GM21825 (cell line): ENCODE results near the gene CCDC157.

Experiments
- ATAC-seq: cut with Tn5 transposase; IDR thresholded peaks from one replicate; pipeline ENCODE4 v1.9.1; 2021; ENCODE audit warnings: mild to moderate bottlenecking, moderate library complexity; ENCODE audit not compliant: unreplicated experiment

Gene CCDC157

DNA sequence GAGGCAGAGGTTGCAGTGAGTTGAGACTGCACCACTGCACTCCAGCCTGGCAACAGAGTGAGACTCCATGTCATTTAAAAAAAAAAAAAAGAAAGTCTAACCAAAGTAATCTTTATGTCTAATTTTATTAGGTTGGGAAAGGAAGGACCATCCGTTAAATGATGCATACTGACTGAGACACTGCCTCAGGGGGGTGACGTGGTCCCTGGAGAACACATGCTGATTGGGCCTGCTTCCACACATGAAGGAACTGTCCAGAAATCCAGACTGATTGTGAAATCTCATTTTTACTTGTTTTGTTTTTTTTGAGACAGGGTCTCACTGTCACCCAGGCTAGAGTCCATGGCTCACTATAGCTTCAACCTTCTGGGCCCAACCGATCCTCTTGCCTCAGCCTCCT, 5.6 kb upstream of the CCDC157 start:
- ATAC-seq: no peak

- ATAC-seq: no peak
Measured at GRCh38 chr22:30354644-30355043, 2.2 kb upstream of the CCDC157 start.

DNA sequence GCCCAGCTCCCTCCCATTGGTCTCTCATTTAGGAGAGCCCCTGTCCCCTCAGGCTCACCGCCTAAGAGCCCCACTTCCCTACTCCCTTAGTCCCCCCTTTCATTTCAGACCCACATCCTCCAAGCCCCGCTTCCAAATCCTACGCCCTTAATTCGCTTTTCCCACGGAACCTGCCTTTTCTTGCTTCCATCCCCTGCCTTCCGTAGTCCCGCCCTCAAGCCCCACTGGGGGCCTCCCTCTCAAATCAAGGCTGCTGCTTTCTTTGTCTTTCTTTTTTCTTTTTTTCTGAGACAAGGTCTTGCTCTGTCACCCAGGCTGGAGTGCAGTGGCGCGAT, 396 bp downstream of the CCDC157 start:
- no peak for ATAC-seq

- ATAC-seq: no peak
Measured at GRCh38 chr22:30357650-30358215, 926 bp downstream of the CCDC157 start.

GRCh38 chr22:30358541-30358940, 1.7 kb downstream of the CCDC157 start:
- ATAC-seq: no peak

- no peak for ATAC-seq
Measured at GRCh38 chr22:30361916-30362650, 5.3 kb downstream of the CCDC157 start.

DNA sequence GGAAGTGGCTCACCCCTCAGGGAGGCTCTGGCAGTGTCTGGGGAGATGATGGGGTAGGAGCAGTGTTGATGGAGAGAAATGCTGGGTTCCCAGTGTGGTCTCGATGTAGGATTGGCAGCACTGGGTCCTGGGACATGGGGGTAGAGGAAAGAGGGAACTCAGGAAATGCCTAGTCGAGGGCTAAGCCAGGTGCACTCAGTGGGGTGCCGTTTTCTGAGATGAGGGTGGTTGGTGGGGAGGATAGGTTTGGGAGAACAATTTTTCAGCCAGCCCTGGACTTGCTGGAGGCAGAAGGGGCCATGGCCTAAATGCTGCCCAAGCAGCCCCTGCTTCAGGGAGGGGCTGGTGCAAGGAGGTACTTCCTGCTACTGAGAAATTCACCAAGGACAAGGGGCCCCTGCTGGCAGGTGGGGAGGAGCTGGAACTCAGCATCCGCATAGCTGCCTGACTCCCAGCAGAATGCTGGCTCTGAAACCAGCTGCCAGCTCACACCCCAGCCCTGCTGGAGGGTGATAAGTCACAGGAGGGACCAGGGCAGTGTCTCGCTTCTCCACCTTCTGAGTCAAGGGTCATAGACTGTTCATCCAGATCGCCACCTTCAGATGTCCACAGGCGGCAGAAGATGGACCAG, 6.0 kb downstream of the CCDC157 start:
- ATAC-seq: no peak

- ATAC-seq: no peak
Measured at GRCh38 chr22:30365891-30366290, 9.1 kb downstream of the CCDC157 start.

GRCh38 chr22:30368420-30368819, 11.6 kb downstream of the CCDC157 start:
- ATAC-seq: no peak

DNA sequence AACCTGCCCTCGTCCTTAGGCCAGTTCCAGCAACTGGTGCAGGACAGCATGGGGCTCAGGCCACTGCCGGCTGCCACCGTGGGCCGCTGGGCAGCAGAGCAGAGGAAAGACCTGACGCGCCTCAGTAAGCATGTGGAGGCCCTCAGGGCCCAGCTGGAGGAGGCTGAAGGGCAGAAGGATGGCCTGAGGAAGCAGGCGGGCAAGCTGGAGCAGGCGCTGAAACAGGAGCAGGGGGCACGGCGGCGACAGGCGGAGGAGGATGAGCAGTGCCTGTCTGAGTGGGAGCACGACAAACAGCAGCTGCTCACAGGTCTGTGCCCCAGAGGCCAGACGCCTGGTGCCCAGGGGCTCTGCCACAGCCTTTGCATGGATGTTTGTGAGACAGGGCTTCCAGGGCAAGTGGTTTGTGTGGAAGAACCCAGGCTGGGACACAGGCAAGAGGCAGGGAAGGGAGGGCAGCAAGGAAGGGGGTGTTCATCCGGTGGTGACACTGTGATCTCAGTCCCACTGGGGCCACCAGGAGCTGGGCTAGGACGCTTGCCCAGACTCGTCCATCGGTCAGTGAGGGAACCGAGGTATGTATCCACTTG, 13.9 kb downstream of the CCDC157 start:
- ATAC-seq: no peak

DNA sequence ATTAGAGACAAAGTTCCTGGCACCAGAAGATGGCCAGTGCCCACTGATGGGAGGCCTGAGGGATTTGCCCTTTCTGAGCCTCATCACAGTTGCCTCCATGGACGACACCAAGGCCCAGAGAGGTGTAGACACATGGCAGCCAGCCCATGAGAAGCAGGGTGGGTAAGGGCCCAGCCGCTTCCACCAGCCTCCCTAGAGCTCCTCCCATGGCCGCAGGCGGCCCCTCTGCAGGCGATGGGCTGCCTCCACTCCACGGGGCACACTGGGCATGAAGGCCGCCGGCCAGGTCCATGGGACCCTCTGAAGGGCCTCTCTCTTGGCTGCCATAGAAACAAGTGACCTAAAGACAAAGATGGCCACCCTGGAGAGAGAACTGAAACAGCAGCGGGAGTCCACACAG, 14.5 kb downstream of the CCDC157 start:
- ATAC-seq: no peak

DNA sequence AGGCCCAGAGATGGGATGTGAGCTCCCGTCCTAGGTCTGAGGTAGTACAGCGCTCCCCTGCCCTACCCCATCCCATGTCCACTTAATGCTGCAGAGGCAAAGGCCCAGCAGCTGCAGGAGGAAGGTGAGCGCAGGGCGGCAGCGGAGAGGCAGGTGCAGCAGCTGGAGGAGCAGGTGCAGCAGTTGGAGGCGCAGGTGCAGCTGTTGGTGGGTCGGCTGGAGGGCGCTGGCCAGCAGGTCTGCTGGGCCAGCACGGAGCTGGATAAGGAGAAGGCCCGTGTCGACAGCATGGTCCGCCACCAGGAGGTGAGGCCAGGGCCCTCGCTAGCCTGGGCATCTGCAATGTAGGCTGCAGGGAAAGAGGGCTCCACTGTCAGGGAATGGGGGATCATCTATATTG, 15.2 kb downstream of the CCDC157 start:
- no peak for ATAC-seq

GRCh38 chr22:30372915-30373314, 16.1 kb downstream of the CCDC157 start:
- no peak for ATAC-seq

DNA sequence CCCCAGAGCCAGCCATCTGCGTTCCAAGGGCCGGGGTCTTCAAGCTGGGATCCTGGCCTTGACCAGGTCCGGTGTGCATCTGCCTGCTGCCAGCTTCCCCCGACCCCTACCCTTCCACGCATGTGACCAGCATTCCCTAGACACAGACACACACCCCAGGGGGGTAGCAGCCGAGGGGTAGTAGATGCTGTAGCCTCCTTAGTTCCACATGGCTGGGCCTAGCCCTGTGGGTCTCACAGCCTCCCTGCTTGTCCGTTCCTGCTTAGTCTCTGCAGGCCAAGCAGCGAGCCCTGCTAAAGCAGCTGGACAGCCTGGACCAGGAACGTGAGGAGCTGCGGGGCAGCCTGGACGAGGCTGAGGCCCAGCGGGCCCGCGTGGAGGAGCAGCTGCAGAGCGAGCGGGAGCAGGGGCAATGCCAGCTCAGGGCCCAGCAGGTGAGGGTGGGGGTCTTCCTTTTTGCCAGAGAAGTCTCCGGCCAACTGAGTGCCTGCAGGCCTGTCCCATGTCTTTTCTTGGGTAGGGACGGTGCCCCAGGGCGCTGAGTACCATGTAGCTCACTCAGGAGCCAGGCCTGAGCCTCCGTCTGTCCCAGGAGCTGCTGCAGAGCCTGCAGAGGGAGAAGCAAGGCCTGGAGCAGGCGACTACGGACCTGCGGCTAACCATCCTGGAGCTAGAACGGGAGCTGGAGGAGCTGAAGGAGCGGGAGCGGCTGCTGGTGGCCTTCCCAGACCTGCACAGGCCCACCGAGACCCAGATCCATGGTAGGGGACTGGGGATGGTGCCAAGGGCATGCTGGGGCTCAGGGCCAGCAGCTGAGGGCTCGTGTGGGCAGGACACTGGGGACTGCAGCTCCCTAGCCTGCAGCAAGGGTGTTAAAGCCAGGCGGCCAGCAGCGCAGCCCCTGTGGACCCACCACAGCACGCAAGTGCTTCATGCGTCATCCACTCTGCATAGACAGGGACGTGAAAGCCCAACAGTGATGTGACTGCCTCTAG, 16.8 kb downstream of the CCDC157 start:
- ATAC-seq: no peak

DNA sequence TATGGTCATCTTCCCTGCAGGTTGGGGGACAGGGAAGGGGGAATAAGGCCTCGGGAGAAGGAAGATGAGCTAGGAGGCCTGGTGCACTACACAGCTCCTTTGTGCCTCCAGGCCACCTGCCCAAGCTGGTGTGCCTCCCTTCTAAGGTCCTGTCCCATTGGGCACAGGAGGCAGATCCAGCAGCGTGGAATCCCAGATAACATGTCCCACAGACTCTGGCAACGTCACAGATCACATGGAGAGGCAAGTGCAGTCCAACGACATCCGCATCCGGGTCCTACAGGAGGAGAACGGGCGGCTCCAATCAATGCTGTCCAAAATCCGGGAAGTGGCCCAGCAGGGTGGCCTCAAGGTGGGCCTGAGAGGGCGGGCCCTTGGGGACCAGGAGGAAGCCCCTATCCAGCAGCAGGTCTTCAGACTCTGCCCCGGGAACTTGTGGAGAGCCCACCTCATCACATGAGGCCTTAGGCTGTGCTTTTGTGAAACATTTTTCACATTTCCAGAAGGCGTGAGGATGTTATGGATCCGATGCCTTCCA, 18.6 kb downstream of the CCDC157 start:
- ATAC-seq: no peak

DNA sequence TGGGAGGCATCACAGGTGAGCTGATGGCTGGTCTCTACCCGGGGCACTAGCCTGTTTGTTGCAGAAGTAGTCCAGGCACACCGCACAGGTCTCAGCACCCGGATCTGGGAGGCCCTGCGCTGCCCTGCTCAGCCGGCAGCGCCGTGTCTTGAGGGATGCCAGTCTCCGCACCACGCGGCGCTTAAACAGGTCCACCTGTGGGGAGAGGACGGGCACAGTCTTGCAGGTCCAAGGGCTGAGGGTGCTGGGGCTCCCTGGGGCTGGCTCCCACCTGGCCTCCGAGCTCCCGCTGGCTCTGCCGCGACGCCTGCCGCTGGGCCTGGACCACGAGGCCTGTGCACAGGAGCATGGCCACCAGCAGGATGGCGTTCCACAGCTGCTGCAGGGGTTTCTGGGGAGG, 23.2 kb downstream of the CCDC157 start:
- no peak for ATAC-seq

- ATAC-seq: no peak
Measured at GRCh38 chr22:30381264-30381663, 24.5 kb downstream of the CCDC157 start.

DNA sequence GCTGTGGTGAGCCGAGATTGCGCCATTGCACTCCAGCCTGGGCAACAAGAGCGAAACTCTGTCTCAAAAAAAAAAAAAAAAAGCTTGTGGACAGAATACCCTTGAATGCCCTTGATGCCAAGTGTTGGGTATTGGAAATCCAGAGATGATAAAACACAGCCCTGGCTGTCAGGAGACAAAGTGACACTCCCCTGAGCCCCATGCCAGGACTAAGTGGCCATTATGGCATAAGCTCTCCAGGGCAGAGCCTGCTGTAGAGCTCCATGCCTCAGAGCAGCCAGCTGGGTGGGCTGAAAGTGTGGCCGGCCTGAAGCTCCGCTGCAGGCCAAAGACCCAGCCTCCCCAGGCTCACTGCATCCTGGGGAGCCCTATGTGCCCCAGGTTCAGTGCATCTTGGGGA, 25.5 kb downstream of the CCDC157 start:
- ATAC-seq: no peak

DNA sequence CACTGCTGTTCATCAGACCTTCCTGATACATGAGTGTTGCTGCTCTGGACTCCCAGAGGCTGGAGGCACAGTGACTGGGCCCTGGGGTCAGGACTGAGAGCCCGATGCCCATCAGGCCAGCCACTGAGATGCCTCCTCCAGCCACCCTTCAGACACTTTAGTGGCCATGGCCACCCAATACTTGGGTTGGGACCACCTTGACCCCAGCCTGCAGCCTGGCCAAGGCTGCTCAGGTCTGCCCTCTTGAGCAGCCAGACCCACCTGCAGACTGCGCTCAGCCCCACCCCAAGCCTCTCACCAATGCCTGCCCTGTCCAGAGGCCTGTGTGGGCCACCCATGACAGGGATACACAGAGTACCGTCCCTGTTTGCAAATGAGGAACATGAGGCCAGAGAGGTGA, 26.3 kb downstream of the CCDC157 start:
- no peak for ATAC-seq

- no peak for ATAC-seq
Measured at GRCh38 chr22:30385942-30386341, 29.1 kb downstream of the CCDC157 start.

GRCh38 chr22:30386608-30386959, 29.8 kb downstream of the CCDC157 start:
- no peak for ATAC-seq
